ENCODE results near the gene CAP1. TPM values are rescaled to one million over a fixed set of nuclear protein-coding genes. Genes with fewer than 3 reads are reported as not detected.
"Not testable (repeated sequence)": the region's sequence is repeated elsewhere in the genome, so short reads cannot be mapped to it uniquely, and the experiment has no call there.

CAP1 gene
- total RNA-seq, 2 donors from 2014 or later, result 128 to 187 TPM

DNA sequence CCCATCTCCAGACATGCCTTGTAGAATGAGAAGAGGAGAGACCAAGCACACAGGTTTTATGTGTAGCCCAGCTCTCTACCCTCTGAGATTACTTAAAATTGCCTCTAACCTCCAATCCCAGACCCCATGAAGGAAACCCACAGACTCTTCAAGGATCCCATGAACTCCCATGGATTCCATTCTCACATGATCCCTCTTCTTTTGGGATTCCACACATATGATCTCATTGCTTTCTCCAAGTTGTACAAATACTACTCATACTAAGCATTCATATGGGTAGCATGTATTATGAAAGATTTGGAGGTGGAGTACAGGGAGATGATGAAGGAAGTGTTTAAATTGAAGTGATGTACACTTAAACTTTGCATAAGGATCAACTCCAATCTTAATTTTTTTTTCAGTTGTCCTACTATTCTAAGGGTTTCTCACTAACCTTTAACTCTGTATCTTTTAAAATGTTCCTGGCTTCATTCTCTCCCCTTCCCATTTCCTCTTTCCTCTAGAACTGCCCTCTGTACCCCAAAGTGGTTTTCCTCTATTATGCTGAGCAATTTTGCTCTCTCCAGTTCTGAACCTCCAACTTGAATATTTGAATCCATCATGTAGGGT lies 44.0 kb upstream of the CAP1 start:
- H3K4me1 ChIP-seq (replicated peaks), result no peaks in the 10 kb centered on the region
- DNase-seq (ENCODE audit: low spot score), result no peak
- intact Hi-C loops (cut with DNase I), result no loop called here
- no peak overlapping the region for H3K27ac ChIP-seq
- no peaks in the 10 kb centered on the region for H3K36me3 ChIP-seq
- H3K9me3 ChIP-seq, result no peaks in the 10 kb centered on the region
- no peak overlapping the region for H3K4me3 ChIP-seq
- no peaks in the 10 kb centered on the region for H3K27me3 ChIP-seq (replicated peaks; ENCODE audit: insufficient read depth)
- TF ChIP-seq POLR2A (IDR thresholded peaks at IDR 0.05) (no peak), POLR2AphosphoS5 (IDR thresholded peaks at IDR 0.05) (no peak)
- TF ChIP-seq, protein P1, sequence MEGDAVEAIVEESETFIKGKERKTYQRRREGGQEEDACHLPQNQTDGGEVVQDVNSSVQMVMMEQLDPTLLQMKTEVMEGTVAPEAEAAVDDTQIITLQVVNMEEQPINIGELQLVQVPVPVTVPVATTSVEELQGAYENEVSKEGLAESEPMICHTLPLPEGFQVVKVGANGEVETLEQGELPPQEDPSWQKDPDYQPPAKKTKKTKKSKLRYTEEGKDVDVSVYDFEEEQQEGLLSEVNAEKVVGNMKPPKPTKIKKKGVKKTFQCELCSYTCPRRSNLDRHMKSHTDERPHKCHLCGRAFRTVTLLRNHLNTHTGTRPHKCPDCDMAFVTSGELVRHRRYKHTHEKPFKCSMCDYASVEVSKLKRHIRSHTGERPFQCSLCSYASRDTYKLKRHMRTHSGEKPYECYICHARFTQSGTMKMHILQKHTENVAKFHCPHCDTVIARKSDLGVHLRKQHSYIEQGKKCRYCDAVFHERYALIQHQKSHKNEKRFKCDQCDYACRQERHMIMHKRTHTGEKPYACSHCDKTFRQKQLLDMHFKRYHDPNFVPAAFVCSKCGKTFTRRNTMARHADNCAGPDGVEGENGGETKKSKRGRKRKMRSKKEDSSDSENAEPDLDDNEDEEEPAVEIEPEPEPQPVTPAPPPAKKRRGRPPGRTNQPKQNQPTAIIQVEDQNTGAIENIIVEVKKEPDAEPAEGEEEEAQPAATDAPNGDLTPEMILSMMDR (IDR thresholded peaks at IDR 0.05), result no peak

DNA sequence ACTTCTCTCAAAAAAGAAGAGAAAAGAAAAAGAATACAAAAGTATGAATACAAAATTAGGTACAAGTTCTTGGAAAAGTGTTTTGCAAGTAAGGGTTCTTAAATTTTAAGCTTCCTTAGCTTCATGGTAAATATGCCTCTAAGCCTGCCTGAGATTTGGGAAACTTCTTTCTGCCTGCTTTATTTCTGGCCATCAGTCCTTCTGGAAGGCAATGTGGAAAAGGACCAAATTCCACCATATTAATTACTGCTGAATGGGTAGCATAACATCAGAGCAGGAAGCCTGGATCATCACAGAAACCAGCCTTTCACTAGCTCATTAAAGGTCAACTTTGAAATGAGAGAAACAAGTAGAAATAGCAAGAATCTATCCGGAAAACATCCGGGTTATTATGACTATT lies 39.1 kb upstream of the CAP1 start:
- H3K27me3 ChIP-seq (replicated peaks; ENCODE audit: insufficient read depth), result no peaks in the 10 kb centered on the region
- intact Hi-C loops (cut with DNase I), result no loop called here
- no peaks in the 10 kb centered on the region for H3K36me3 ChIP-seq
- no peak overlapping the region for H3K4me3 ChIP-seq
- 58% methylated on average over 2 of the region's 2 CpGs for WGBS
- no peak overlapping the region for H3K27ac ChIP-seq
- no peaks in the 10 kb centered on the region for H3K9me3 ChIP-seq
- no peaks in the 10 kb centered on the region for H3K4me1 ChIP-seq (replicated peaks)
- no peak for TF ChIP-seq POLR2AphosphoS5 (IDR thresholded peaks at IDR 0.05)
- no peak for TF ChIP-seq POLR2A (IDR thresholded peaks at IDR 0.05)
- TF ChIP-seq, protein P1 (IDR thresholded peaks at IDR 0.05), result no peak
- no peak for DNase-seq (ENCODE audit: low spot score)

DNA sequence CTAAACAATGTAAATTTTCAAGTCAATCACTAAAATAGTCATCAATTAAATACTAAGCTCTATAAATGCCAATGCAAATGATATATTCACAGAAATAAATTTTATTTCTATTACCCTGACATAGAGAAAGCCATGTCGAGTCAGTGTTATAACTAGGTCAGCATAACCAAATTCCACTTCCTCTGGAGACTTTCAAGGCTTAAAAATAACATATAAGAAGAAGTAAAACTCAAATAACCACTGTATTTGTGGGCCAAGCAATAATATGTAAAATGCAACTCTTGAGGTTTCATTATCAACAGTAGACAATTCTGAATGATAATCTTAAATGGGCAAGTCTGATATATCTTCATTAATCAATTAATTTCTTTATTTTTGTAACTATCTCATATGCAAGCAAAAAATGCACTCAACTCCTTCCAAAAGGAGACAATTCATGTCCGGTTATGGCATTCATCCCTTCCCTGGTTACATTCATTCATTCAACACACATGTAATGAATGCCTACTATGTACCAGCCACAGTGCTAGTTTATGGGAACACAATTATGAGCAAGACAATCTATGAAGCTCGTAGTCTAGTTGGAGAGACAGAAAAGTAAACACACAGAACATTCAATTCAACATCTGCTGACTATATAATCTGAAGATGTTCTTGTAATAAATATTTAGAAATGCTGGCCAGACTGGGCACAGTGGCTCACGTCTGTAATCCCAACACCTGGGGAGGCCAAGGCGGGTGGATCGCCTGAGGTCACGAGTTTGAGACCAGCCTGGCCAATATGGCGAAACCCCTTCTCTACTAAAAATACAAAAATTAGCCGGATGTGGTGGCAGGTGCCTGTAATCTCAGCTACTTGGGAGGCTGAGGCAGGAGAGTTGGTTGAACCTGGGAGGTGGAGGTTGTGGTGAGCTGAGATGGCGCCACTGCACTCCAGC lies 37.1 kb upstream of the CAP1 start:
- intact Hi-C loops (cut with DNase I), result no loop called here
- 75% methylated on average over 10 of the region's 10 CpGs for WGBS
- TF ChIP-seq POLR2A (IDR thresholded peaks at IDR 0.05) (no peak), POLR2AphosphoS5 (IDR thresholded peaks at IDR 0.05) (no peak)
- TF ChIP-seq, protein P1 (IDR thresholded peaks at IDR 0.05), result no peak

GRCh38 chr1:40004857-40005256 lies 35.7 kb upstream of the CAP1 start:
- Histone ChIP-seq H3K4me3 (no peak overlapping the region), H3K4me1 (replicated peaks) (no peaks in the 10 kb centered on the region), H3K27me3 (replicated peaks; ENCODE audit: insufficient read depth) (no peaks in the 10 kb centered on the region), H3K27ac (no peak overlapping the region), H3K9me3 (no peaks in the 10 kb centered on the region), H3K36me3 (no peaks in the 10 kb centered on the region)
- WGBS, result 53% methylated on average over 2 of the region's 2 CpGs
- TF ChIP-seq POLR2AphosphoS5 (IDR thresholded peaks at IDR 0.05), result no peak
- intact Hi-C loops (cut with DNase I), result no loop called here
- no peak for DNase-seq (ENCODE audit: low spot score)

More for the DNA sequence above, 37.1 kb upstream of the CAP1 start:
- H3K27me3 ChIP-seq (replicated peaks; ENCODE audit: insufficient read depth), result no peaks in the 10 kb centered on the region
- DNase-seq (ENCODE audit: low spot score), result no peak
- no peak overlapping the region for H3K27ac ChIP-seq
- no peaks in the 10 kb centered on the region for H3K36me3 ChIP-seq
- no peaks in the 10 kb centered on the region for H3K9me3 ChIP-seq
- H3K4me1 ChIP-seq (replicated peaks), result no peaks in the 10 kb centered on the region
- H3K4me3 ChIP-seq, result no peak overlapping the region

- intact Hi-C loops (cut with DNase I); H3K36me3 ChIP-seq; DNase-seq (ENCODE audit: low spot score); H3K27me3 ChIP-seq (replicated peaks; ENCODE audit: insufficient read depth); H3K4me1 ChIP-seq (replicated peaks); H3K4me3 ChIP-seq; H3K9me3 ChIP-seq; H3K27ac ChIP-seq: not testable (repeated sequence)
- 96% methylated on average over 3 of the region's 3 CpGs for WGBS
Observed at GRCh38 chr1:40007481-40008034, 33.0 kb upstream of the CAP1 start.
